NCI-H446 treated with DMSO at 0.1 percent for 48 hours (cell line): Measurements from ENCODE around the gene TKFC.

Experiments
- DNase-seq: peaks from one replicate; lab custom pipeline; 2025; lab: John Stamatoyannopoulos, UW

The TKFC gene

GRCh38 chr11:61332797-61333549 is at the start of gene TKFC, which contains the start of gene DDB1:
Gene TKFC (plus strand): TSS chr11:61333228. CDS start chr11:61334729, 1,501 bp downstream.
Gene DDB1 (minus strand): TSS chr11:61333105. CDS start chr11:61332968, 137 bp downstream.
- DNase-seq, result peak; percentile 84

DNA sequence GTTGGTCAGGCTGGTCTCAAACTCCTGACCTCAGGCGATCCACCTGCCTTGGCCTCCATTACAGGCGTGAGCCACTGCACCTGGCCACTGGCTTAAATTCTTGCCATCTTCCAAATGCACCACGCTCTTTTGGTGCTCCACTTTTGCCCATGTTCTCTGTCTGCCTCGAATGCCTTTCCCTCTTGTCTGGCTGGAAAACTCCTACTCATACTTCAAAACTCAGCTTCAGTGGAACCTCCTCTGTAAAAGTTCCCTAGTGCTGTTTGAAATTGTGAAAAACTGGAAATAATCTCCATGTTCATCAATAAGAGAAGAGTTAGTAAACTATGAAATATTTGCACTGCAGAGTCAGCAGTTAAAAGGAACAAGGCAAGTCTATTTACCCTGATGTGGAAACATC is 49.4 kb upstream of the TKFC start:
- no peak for DNase-seq

DNA sequence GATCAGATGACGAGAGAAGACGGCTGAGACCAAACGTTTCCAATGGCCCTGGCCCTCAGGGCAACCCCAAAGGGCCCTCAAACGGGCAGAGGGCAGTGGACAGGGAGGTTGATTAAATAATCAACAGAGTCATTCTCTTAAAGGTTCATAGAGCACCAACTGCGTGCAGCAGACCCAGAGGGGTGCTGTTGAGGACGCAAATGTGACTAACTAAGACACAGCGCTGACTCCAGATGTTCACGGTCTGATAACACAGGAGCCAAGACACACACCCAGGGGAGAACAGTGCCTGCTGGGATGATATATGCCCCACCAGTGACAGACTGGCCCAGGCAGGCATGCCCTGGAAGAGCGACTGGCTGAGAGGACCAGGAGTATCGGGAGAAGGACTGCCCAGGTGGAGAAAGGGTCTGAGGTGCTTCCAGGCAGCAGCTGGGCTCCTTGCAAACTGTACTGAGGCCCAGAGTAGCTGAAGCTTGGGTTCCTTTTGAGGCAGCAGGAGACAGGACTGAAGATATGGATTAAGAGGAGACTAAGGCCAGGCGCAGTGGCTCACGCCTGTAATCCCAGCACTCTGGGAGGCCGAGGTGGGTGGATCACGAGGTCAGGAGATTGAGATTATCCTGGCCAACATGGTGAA is 45.6 kb upstream of the TKFC start:
- DNase-seq, result no peak

GRCh38 chr11:61290905-61291690 is 41.9 kb upstream of the TKFC start:
- DNase-seq, result no peak

DNA sequence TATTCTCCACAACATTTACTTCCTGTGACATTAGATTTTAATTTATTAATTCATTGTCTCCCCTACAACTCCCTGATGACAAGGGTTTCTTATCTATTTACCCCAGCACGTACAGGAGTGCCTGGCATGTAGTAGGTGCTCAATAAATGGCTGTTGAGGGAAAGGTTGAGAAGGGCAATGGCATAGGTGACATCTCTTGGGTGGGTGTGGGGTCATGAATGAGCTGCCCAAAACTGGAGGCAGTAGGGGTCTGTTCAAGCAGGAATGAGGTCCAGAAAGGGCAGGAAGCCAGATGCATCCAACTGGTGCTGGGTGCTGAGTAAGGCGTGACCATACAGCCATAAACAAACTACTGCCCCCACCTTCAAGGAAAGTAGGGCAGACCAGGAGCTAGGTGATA is 40.7 kb upstream of the TKFC start:
- no peak for DNase-seq

GRCh38 chr11:61293867-61294716 is 38.9 kb upstream of the TKFC start:
- no peak for DNase-seq

DNA sequence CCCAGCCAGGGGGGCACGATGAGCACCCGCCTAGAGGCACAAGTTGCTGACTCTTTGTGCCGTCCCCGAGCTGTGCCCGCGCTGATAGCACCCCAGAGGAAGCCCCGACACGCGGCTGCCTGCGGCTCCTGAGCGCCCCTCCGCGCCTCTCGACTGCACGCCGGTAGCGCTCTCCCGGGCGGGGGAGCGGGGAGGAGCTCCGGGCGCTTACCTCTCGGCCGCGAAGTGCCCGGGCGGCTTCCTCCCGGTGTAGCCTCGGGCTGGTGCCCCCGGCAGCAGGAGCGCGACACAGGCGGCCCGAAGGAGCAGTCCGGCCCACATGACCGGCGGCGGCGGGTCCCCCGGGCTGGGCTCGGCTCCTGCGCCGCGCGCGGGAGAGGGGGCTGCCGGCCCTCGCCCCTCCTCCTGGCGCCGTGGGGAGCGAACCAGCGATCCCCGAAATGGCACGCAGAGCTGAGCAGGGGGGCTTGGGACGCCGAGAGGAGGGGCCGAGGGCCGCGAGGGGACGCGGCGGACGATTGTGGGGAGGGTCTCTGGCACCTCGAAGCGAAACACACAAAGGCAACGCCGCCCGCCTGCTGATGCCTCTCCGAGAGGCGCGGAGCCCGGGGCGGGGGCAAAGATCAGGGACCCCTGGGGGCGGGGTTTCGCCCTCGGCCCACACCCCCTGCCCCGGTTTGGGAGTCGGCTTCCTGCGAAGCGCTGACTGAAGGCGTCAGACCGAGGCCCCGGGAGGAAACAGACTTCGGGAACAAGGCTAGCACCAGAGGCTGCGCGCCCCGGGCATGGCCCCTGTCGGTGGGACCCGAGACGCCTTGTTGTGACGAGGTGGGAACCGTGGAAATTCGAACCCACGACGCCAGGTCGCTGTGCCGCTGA is 38.1 kb upstream of the TKFC start, which contains the start of gene VWCE:
TSS of gene VWCE (minus strand) at position 600 of the 879 bp plus-strand sequence. CDS start at position 321, 279 bp downstream.
- no peak for DNase-seq

DNA sequence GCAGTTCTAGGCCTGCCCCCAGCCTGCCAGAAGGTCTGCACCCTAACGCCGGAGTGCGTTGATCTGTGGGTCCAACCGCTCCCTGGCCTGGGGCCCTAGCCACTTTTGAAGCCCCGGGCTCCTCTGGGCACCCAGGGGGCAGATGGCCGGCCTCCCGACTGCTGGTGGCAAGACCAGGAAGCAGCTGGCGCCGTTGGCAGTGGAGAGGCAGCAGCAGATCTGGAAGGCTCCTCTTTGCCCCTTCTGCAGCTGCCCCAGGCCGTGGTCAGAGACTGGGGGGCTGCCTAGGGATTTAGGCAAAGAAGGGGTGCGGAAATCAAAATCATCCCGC is 37.5 kb upstream of the TKFC start:
- DNase-seq, result no peak

- no peak for DNase-seq
These were observed 35.7 kb upstream of the TKFC start for GRCh38 chr11:61297341-61297740.

- DNase-seq, result no peak
These were observed 35.3 kb upstream of the TKFC start for GRCh38 chr11:61297746-61298145.

- DNase-seq, result no peak
These were observed 34.3 kb upstream of the TKFC start for GRCh38 chr11:61298663-61299244.

GRCh38 chr11:61302550-61302949 is 30.5 kb upstream of the TKFC start:
- no peak for DNase-seq

DNA sequence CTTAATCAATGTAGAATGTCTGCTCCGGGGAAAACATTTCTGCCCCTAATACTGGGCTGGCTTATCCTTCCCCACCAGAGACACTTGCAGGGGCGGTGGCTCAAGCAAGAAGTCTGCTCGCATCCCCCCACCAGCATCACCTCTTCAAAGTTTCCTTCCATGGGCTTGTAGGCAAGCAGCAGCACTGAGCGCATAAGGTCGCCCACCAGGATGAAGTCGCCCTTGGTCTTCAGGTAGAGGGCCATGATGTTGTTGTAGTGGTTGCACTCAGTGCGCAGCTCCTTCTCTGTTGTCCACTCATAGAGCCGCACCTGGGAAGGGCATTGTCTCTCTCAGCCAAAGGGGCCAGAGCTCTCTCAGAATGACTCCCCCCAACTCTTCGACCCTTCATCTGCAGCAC is 29.3 kb upstream of the TKFC start:
- no peak for DNase-seq

GRCh38 chr11:61305417-61305816 is 27.6 kb upstream of the TKFC start:
- no peak for DNase-seq

DNA sequence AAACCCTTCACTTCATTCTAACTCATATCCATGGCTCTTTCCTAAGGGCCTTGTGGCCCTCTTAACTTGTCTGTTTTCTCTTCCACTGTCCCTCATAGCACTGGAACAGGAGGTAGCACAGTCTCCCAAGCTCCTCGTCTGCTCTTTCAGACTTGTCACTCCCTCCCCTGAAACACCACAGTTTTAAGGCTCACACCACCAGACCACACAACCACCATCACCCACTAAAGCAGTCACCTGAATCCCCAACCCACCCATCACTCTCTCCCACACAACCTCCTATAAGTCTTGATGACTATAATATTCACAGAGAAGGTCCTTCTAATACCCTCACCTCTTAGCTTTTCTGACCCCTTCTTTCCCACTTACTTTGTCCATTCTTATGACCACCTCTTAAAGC is 26.8 kb upstream of the TKFC start:
- no peak for DNase-seq

DNA sequence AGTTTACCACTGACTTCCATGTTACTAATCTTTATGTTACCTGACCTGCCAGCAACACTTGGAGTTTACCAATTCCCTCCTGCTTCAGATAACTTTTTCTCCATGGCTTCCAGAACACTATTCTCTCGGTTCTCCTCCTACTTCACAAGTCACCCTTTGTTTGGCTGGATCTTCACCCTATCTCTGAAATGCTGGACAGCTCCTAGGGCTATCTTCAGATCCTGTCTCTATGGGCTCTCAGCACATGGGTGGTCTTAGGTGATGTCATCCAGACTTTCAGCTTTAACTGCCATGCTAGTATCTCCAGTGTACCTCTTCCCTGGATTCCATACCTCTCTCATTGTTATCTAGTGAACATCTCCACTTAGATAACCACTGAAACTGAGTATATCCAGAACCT is 25.7 kb upstream of the TKFC start:
- no peak for DNase-seq

DNA sequence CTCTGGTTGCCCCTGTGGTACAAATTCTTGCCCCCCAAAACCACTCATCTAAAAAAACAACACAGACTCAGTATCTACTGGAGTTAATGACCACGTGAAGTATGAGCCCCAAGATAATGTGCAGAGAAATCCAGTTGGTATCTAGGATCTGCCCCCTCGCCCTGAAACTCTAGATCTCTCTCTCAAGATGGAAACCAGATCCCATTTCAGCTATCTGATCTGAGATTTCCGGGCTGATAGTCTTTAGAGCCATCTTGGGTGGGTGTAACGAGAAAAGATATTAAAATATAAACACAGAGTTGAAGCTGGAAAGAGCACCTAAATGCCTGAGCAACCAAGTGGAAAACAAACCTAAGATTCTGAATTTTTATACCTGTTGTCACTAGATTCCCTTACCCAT is 23.9 kb upstream of the TKFC start:
- DNase-seq, result no peak

- DNase-seq, result no peak
These were observed 23.3 kb upstream of the TKFC start for GRCh38 chr11:61309739-61310138.

- DNase-seq, result no peak
These were observed 22.3 kb upstream of the TKFC start for GRCh38 chr11:61310749-61311148.

DNA sequence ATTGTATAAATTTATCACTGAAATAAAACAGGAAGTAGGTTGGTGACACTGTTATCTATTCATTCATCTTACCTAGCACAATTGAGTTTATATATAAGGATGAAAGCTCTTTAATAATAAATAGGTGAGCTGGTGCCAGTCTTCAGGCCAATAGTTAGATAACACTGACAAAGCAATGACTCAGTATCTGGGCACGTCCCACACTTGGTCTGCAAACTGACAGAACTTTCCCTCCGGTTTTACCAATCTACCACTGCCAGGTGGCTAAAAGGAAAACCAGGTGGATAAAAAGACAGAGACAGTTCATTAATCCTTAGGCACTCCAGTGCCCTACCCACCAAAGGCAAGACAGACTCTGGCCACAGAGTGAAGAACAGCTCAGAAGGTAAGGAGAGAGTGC is 17.8 kb upstream of the TKFC start:
- no peak for DNase-seq
